GM06990 (cell line): Measurements from ENCODE around the gene XPNPEP3.

Experiments
- DNase-seq: peaks from one replicate; pipeline ENCODE4 v3.0.0-alpha.2; 2011; ENCODE audit not compliant: insufficient read length; ENCODE audit errors: extremely low read depth
- H3K27me3 ChIP-seq: replicated peaks from 2 replicates; pipeline ENCODE4 v1.6.0; 2011; ENCODE audit warnings: low read length; ENCODE audit not compliant: control insufficient read depth, insufficient read depth
- H3K36me3 ChIP-seq: 2 replicates; pipeline ENCODE4 v1.5.1; 2011; ENCODE audit warnings: low read length; ENCODE audit not compliant: control insufficient read depth, insufficient read depth
- H3K4me3 ChIP-seq: replicated peaks from 2 replicates; pipeline ENCODE4 v1.5.1; 2011; ENCODE audit warnings: low read depth, mild to moderate bottlenecking, control low read depth, low read length
- TF ChIP-seq, protein P1 (sequence below): IDR thresholded peaks from 2 replicates; pipeline ENCODE4 v1.5.1; 2011; ENCODE audit warnings: low read length, control low read depth, mild to moderate bottlenecking, inconsistent platforms; ENCODE audit not compliant: insufficient read depth, poor library complexity, severe bottlenecking

XPNPEP3 gene

DNA sequence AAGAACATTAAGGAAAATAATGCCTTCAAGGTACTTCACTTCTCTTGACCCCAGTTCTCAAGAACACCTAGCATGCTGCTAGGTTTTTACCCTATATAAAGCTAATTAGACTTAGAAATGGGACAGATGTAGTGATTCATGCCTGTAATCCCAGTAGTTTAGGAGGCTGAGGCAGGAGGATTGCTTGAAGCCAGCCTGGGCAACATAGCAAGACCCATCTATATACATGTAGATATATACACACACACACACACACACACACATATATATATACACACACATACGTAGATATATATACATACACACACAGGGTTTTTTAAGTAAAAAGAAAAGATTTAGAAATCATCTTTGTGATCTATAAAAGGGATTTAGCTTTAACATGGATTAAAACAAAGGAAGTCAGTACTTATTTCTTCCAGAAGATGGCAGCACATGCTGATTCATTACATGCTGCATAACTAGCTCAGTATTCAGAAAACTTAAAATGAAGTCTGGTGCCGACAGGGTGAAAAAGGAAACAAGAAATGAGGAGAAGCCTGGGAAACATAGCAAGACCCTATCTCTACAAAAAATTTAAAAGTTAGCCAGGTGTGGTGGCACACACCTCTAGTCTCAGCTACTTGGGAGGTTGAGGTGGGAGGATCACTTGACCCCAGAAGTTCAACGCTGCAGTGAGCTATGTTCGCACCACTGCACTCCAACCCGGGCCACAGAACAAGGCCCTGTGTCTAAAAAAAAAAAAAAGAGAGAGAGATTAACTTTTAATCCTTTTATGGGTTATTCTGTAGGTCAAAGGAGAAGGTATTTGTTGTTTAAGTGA, 65.7 kb downstream of the XPNPEP3 start:
- peaks cover 5% of the 10 kb centered on the region for H3K36me3 ChIP-seq
- TF ChIP-seq, protein P1, sequence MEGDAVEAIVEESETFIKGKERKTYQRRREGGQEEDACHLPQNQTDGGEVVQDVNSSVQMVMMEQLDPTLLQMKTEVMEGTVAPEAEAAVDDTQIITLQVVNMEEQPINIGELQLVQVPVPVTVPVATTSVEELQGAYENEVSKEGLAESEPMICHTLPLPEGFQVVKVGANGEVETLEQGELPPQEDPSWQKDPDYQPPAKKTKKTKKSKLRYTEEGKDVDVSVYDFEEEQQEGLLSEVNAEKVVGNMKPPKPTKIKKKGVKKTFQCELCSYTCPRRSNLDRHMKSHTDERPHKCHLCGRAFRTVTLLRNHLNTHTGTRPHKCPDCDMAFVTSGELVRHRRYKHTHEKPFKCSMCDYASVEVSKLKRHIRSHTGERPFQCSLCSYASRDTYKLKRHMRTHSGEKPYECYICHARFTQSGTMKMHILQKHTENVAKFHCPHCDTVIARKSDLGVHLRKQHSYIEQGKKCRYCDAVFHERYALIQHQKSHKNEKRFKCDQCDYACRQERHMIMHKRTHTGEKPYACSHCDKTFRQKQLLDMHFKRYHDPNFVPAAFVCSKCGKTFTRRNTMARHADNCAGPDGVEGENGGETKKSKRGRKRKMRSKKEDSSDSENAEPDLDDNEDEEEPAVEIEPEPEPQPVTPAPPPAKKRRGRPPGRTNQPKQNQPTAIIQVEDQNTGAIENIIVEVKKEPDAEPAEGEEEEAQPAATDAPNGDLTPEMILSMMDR: peak; percentile 58
- H3K4me3 ChIP-seq: no peak overlapping the region
- no peak for DNase-seq
- no peaks in the 10 kb centered on the region for H3K27me3 ChIP-seq

DNA sequence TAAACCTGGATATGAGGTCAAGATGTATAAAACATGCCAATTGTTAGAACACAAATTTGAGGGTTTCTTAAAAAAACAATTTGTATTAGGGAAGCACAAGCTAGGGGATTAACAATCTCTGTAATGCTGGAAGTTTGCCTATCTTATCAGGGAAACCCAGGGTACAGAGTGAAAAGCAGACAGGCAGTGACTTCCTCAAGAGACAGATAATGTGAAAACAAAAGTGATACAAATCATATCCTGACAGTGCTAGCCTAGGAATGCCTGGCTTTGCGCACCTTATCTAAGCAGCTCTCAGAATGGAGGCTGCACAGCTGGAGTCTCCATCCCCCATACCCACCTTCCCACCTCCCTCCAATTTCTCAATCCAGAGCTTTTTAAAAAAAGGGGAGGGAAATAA, 71.7 kb downstream of the XPNPEP3 start:
- Histone ChIP-seq H3K4me3 (no peak overlapping the region), H3K27me3 (no peaks in the 10 kb centered on the region), H3K36me3 (peaks cover 4% of the 10 kb centered on the region)
- no peak for DNase-seq
- TF ChIP-seq, protein P1: no peak

DNA sequence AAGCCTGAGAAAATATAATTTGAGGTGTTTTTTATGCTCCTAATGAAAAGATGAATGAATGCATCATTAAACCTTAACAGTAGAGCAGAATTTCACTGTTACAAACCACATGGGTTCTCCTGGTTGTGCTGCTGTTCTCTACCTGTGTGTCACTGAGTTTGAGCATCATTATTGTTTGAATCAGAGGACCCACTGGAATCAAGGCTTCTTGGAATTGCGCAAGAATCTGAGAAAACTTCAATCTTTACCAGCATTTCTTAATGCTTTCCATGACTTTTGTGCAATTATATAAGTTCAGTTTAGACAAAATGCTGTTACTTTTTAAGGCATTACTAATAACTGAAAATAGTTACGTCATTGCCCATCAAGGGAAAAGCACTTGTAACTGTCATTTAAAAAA, 75.4 kb downstream of the XPNPEP3 start:
- Histone ChIP-seq H3K36me3 (no peaks in the 10 kb centered on the region; the same call in 1 of the 2 replicates), H3K27me3 (no peaks in the 10 kb centered on the region), H3K4me3 (no peak overlapping the region)
- TF ChIP-seq, protein P1: no peak
- DNase-seq: no peak

DNA sequence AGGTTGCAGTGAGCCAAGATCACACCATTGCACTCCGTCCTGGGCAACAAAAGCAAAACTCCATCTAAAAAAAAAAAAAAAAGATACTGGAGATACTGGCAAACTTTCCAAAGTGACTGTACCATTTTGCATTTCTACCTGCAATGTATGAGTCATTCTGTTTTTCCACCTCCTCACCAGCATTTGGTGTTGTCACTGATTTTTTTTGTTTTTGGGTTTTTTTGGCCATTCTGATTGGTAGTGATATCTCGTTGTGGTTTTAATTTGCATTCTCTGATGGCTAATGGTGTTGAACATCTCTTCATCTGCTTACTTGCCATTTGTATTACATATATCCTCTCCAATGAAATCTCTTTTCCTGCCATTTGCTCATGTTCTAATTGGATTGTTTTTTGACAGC, 82.3 kb downstream of the XPNPEP3 start:
- H3K4me3 ChIP-seq: no peak overlapping the region
- H3K36me3 ChIP-seq: no peaks in the 10 kb centered on the region
- DNase-seq: peak; percentile 22
- no peaks in the 10 kb centered on the region for H3K27me3 ChIP-seq
- TF ChIP-seq, protein P1: no peak

DNA sequence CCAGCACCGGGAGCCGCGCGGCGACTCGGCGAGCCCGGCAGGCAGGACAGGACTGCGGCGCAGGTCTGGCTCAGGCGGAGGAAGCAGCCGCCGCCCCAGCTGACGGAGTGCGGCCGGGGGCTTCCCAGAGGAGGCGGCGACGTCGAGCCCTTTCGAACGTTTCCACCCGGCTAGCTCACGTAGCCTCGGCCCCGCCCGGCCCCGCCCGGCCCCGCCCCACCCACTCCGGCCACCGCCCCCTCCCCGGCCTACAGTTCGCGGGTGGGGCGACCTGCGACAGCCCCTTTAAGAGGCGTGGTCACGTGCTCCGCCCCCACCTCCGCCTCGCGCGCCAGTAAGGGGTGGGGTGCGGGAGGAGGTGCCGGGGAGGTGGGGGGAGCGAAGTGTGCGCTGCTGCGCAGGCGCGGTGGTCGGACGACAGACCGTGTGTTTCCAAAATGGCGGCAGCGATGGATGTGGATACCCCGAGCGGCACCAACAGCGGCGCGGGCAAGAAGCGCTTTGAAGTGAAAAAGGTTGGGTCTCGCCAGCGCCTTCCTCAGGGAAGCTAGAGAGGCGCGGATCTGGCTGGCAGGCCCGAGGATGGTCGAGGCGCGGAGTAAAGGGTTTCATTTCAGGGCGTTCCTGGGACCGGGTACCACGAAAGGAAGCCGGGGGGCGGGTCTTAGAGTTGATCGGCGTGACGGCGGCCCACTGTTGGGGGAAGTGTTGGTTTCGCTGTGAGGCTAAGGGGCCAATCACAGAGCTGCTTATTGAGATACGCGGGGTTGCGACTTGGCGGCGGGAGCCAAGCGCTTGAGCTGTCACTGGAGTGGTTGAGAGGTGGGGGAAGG, 94.2 kb downstream of the XPNPEP3 start, which contains the start of gene RBX1:
Gene RBX1, plus strand, starts transcription at position 417 of the 833 bp plus-strand sequence. Its CDS starts 21 bp downstream, at position 438.
- peak; percentile 99 for DNase-seq
- TF ChIP-seq, protein P1: no peak
- Histone ChIP-seq H3K27me3 (no peaks in the 10 kb centered on the region), H3K36me3 (peaks cover 2% of the 10 kb centered on the region), H3K4me3 (peak within 1 kb of the TSS; percentile 89)
